ENCODE results near the gene TIMMDC1.

GRCh38 chr3:119536757-119537156 is 38.4 kb downstream of the TIMMDC1 start:
- TF ChIP-seq CTCF (IDR thresholded peaks at IDR 0.05) (no peak), EP300 (IDR thresholded peaks at IDR 0.05; ENCODE audit: low read depth) (no peak)

Measured in transverse colon (tissue), 3 donors.